Neural progenitor cell (in vitro differentiated cells): ENCODE results near the gene HDAC11.

Experiments used
- CTCF ChIP-seq: fragments of 200-600 bp; sonication (generic); IDR thresholded peaks from 2 replicates; pipeline ENCODE4 v1.5.1; 2017; ENCODE audit warnings: antibody characterized with exemption, mild to moderate bottlenecking
- EZH2phosphoT487 ChIP-seq: fragments of 200-600 bp; sonication (generic); IDR thresholded peaks from 2 replicates; pipeline ENCODE4 v1.6.1; 2017; ENCODE audit warnings: antibody characterized with exemption

- TF ChIP-seq CTCF: no peak
- no peak for TF ChIP-seq EZH2phosphoT487
These were observed 57.8 kb downstream of the HDAC11 start for GRCh38 chr3:13537909-13538296.
